MG63 (cell line): ENCODE data around the gene LMAN2. TPM values are rescaled to one million over a fixed set of nuclear protein-coding genes. Genes with fewer than 3 reads are reported as not detected.

Experiments used
- DNase-seq: peaks from one replicate; pipeline ENCODE4 v3.0.0-alpha.2; 2020
- H3K27me3 ChIP-seq: fragments of 250-450 bp; sonication (Bioruptor Pico); 2 replicates; pipeline ENCODE4 v1.5.1; 2020; ENCODE audit warnings: mild to moderate bottlenecking, moderate library complexity
- H3K36me3 ChIP-seq: fragments of 250-450 bp; sonication (Bioruptor Pico); 2 replicates; pipeline ENCODE4 v1.5.1; 2020; ENCODE audit warnings: mild to moderate bottlenecking, moderate library complexity
- H3K4me3 ChIP-seq: fragments of 250-450 bp; sonication (Bioruptor Pico); 2 replicates; pipeline ENCODE4 v1.5.1; 2020; ENCODE audit warnings: mild to moderate bottlenecking, moderate library complexity
- H3K9me3 ChIP-seq: fragments of 250-450 bp; sonication (Bioruptor Pico); 2 replicates; pipeline ENCODE4 v1.5.1; 2020; ENCODE audit warnings: mild to moderate bottlenecking, moderate library complexity
- total RNA-seq: library from RNA; depleted of rRNA; stranded (reverse); fragments of >200 nt; shearing (Covaris generic); gene quantifications from 2 replicates; pipeline ENCODE4 v1.2.3, GENCODE V29; 2014; ENCODE audit warnings: low replicate concordance

Gene LMAN2
- total RNA-seq, 1 experiment from 2014 or later: 502 TPM

DNA sequence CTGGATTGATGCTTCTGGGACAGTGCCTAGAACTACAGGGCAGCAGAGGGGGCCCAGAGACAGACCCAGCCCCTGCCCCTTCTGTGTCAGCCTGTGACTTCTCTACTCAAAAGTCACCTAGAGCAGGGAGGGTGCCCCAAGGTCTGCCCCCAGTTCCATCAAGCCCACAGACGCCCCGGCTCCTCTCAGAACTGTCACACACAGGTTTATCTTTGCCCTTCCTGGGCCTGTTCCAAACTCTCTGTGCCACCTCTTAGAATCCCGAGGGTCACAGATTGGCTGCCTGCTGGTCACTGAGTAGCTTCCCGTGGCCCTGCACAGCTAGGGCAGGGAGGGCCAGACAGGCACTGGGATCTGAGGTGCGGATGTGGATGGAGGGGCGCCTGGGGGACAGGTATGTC lies 8.0 kb upstream of the LMAN2 start:
- no peak for DNase-seq
- Histone ChIP-seq H3K27me3 (no peaks in the 10 kb centered on the region; the same call in 1 of the 2 replicates), H3K9me3 (peaks cover 3% of the 10 kb centered on the region; the same call in 1 of the 2 replicates), H3K36me3 (no peaks in the 10 kb centered on the region), H3K4me3 (no peak overlapping the region)

DNA sequence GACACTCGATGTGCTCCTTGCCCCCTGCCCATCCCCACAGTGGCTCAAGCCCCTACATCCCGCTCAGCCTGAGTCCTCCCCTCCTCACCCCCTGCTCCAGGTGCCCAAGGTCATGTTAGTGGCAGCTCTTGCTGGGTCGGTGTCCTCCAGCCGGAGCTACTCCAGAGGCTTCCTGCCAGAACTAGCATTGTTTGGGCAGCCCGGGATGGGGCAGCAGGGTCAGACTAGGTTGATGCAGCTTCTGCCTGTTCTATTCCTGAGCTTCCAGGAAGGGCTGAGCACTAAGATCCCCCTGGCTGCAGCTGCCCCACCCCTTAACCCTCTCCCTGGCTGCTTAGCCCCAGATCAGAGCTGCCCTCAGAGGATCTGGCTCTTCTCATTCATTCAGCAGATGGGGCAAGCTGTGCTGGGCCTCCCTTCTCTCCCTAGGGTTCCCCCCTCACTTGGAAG lies 6.9 kb upstream of the LMAN2 start:
- H3K9me3 ChIP-seq: peaks cover 3% of the 10 kb centered on the region; the same call in 1 of the 2 replicates
- H3K36me3 ChIP-seq: no peaks in the 10 kb centered on the region
- no peaks in the 10 kb centered on the region; the same call in 1 of the 2 replicates for H3K27me3 ChIP-seq
- no peak for DNase-seq
- no peak overlapping the region for H3K4me3 ChIP-seq

DNA sequence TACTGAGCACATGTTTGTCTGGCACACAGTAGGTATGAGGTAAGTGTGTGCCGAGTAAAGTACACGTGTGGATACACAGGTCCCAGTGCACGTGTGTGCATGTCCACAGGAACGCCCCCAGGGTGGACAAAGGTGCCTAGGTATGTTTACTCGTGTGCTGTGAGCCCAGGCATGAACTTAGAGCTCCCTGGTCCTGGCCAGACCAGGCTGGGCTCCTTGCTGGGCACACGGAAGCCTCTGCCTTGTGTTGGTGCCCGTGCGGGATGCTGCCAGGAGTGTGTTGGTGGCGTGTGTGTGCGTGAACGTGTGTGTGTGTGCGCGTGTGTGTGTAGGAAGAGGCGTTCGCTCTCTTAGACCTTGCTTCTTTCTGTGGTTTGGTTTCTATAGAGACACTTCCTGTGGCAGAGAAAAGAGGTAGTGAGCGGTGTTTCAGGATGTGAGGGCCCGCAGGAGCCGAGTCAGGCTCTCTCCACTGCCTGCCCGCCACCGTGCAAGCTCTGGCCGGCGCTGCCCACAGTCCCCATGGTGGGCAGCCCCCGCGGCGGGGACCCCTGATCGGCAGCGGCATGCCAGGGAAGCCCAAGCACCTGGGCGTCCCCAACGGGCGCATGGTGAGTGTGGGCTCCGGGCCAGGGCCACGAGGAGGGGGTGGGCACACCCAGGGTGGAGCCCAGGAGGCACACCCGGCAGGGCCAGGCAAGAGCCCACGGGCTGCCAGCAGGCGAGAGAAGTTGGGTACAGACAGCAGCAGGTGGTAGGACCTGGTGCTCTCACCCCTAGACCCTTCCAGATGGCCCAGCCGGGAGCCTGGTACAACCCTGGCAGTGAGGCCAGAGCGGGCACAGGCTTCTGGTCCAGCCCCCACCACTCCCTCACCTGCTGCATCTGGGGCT lies 6.2 kb upstream of the LMAN2 start, which contains the start of gene RGS14:
TSS of gene RGS14 (plus strand) at position 466 of the 893 bp plus-strand sequence. CDS start at position 567, 101 bp downstream.
- peaks cover 3% of the 10 kb centered on the region; the same call in 1 of the 2 replicates for H3K9me3 ChIP-seq
- no peaks in the 10 kb centered on the region for H3K36me3 ChIP-seq
- no peaks in the 10 kb centered on the region; the same call in 1 of the 2 replicates for H3K27me3 ChIP-seq
- H3K4me3 ChIP-seq: no peak within 1 kb of the TSS
- DNase-seq: no peak

DNA sequence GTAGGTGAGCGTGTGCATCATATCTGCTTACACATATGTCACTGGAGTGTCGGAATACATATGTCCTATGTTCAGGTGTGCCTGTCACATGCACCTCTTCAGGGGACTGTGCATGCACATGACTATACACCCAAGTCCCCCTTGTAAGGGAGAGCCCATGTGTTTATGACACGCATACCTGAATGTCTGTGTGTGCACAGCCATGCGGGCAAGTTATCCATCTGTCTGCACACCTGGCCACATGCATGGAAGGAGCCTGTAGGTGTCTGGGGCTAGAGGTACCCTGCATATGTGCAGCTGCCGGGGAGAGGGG lies 5.6 kb upstream of the LMAN2 start:
- DNase-seq: no peak
- H3K9me3 ChIP-seq: peaks cover 3% of the 10 kb centered on the region; the same call in 1 of the 2 replicates
- no peaks in the 10 kb centered on the region for H3K36me3 ChIP-seq
- H3K27me3 ChIP-seq: no peaks in the 10 kb centered on the region; the same call in 1 of the 2 replicates
- H3K4me3 ChIP-seq: no peak overlapping the region

DNA sequence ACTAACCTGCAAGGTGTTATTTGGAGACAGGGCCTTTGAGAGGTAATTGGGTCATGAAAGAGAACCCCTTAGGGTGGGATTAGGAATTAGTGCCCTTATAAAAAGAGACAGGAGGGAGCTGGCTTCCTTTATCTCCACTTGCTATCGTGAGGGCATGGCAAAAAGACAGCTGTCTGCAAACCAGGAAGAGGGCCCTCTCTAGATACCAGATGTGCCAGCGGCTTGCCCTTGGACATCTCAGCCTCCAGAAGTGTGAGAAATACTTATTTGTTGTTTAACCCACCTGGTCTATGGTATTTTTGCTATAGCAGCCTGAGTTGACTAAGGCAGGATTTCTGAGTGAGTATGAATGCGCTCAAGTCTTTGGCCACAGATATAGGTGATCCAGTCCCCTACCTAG lies 5.3 kb upstream of the LMAN2 start:
- Histone ChIP-seq H3K4me3 (no peak overlapping the region), H3K36me3 (no peaks in the 10 kb centered on the region), H3K9me3 (peaks cover 3% of the 10 kb centered on the region; the same call in 1 of the 2 replicates), H3K27me3 (no peaks in the 10 kb centered on the region; the same call in 1 of the 2 replicates)
- no peak for DNase-seq

DNA sequence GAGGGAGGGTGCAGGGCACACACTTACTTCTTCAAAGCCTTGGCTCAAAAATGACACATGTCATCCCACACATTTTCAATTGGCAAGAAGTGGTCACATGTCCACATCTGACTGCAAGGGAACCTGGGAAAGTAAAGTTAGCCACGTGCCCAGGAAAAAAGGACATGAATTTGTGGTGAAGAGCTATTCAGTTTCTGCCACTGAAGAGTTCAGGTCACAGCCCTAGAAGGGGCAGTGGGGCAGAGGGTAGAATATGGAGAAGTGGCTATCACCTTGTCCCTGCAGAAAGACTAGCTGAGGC lies 4.3 kb upstream of the LMAN2 start:
- Histone ChIP-seq H3K27me3 (no peaks in the 10 kb centered on the region; the same call in 1 of the 2 replicates), H3K9me3 (peaks cover 3% of the 10 kb centered on the region; the same call in 1 of the 2 replicates), H3K4me3 (no peak overlapping the region), H3K36me3 (peaks cover 3% of the 10 kb centered on the region; the same call in 1 of the 2 replicates)
- no peak for DNase-seq

DNA sequence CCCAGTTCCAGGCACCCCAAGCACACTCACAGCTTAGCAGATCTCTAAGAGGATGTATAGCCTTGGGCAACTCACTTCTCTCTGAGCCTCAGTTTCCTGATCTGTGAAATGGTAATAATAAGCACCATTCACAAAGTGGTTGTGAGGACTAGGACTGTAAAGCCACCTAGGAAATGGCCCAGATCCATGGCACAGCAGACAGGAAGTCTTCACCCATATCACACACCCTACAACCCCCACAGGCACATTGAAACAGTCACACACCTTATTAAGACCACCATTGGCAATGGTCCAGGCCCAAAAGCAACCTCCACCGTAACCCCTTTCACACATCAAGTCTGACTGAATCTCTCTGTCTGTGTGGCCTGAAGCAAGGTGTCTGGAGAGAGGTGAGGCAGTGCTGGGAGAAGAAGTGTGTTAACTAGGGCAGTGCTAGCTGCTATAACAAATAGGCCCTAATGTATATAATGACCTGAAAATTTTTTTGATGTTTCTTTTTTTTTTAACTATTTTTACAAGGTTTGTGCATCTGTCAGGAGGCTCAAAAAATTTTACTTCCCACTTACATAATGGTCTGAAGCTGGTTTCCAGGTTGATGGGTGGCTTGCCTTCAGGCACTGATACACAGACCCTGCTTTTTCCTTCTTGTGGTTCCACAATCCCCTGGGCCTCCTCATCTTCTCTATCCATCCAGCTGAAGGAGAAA lies 3.8 kb upstream of the LMAN2 start:
- DNase-seq: no peak
- Histone ChIP-seq H3K4me3 (no peak overlapping the region), H3K27me3 (no peaks in the 10 kb centered on the region; the same call in 1 of the 2 replicates), H3K36me3 (peaks cover 6% of the 10 kb centered on the region; the same call in 1 of the 2 replicates), H3K9me3 (peaks cover 3% of the 10 kb centered on the region; the same call in 1 of the 2 replicates)

DNA sequence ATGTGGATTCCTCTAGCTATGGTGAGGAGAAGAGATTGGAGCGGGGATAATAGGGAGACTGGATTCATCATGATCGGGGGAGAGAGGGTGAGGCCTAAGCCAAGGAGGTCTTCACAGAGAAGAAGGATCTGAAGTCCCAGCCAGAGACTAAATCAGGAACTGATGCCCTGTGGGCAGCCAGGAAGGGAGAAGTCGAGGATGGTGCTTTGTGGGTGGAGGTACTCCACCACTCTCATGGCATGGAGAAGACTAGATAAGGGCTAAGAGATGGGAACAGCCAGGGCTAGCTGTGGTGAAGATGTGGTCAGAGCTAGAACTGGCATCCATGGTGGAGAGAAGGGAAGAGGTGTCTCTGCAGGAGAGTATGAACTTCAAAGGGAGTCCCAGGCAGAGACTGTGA lies 3.2 kb upstream of the LMAN2 start:
- peaks cover 11% of the 10 kb centered on the region; the same call in 1 of the 2 replicates for H3K36me3 ChIP-seq
- peaks cover 3% of the 10 kb centered on the region; the same call in 1 of the 2 replicates for H3K9me3 ChIP-seq
- H3K27me3 ChIP-seq: no peaks in the 10 kb centered on the region; the same call in 1 of the 2 replicates
- no peak overlapping the region for H3K4me3 ChIP-seq
- DNase-seq: no peak

DNA sequence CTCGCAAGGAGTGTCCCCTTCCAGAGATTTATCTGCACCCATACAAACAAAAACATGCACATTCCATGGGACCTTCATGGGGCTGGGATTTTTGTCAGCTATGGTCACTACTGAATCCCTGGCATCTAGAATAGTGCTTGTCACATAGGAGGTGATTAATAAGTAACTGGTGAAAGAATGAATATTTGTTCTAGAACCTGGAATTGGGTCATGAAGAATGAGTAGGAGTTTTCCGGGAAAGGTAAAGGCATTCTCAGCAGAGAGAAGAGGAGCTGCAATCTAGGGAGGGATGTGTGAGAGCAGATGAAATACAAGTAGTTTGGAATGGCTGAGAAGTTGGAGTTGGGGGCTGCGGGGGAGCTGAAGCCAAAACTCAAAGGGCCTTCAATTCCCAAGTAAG lies 2.8 kb upstream of the LMAN2 start:
- DNase-seq: no peak

DNA sequence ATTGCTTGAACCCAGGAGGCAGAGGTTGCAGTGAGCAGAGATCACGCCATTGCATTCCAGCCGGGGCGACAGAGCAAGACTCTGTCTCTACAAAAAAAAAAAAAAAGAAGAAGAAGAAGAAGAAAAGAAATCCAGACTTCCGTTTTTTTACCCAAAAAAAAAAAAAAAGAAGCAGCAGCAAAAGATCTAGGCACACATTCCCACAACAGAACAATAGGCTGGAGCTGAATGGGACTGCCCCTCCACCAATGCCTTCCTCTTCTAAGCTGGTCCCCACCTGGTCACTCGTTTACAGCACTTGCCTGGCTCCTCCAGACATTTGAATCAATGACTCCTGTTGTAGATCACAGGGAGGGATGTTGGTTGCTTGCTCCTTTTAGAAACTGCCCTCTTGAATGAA lies 1.6 kb upstream of the LMAN2 start:
- no peak overlapping the region for H3K4me3 ChIP-seq
- no peak for DNase-seq
- H3K36me3 ChIP-seq: peaks cover 20% of the 10 kb centered on the region
- H3K9me3 ChIP-seq: peaks cover 3% of the 10 kb centered on the region; the same call in 1 of the 2 replicates
- H3K27me3 ChIP-seq: no peaks in the 10 kb centered on the region; the same call in 1 of the 2 replicates

More for the DNA sequence above, 2.8 kb upstream of the LMAN2 start:
- H3K4me3 ChIP-seq: no peak overlapping the region
- no peaks in the 10 kb centered on the region; the same call in 1 of the 2 replicates for H3K27me3 ChIP-seq
- peaks cover 16% of the 10 kb centered on the region for H3K36me3 ChIP-seq
- peaks cover 3% of the 10 kb centered on the region; the same call in 1 of the 2 replicates for H3K9me3 ChIP-seq

DNA sequence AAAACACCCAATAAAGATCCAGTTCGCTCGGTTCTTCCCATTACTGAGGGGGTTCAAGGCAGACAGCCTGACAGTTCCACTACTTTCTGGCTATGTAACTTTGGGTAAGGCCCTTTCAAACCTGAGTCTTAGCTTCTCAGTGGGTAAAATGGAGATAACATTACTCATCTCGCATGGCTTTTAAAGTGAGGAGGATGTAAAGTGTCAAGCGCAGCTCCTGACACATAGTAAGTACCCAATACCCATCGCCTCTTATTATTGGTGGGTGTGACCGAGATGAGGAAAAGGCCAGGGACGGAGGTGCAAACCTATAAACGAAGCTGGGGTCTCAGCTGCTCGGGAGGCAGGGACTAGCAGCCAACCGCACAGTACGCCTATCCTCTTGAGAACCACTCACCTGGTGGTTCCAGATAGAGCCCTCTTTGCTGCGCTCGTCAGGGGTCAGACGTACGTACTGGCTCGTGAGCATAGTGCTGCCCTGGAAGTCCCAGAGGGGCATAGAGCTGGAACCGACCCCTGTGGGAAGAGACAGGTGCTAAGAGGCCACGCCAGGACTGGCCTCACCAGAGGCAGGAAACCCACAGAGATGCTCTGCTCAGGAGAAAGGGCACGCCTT lies 584 bp downstream of the LMAN2 start:
- Histone ChIP-seq H3K27me3 (no peaks in the 10 kb centered on the region), H3K36me3 (peaks cover 34% of the 10 kb centered on the region), H3K4me3 (peak overlapping the region; percentile 79), H3K9me3 (peaks cover 3% of the 10 kb centered on the region; the same call in 1 of the 2 replicates)
- no peak for DNase-seq

DNA sequence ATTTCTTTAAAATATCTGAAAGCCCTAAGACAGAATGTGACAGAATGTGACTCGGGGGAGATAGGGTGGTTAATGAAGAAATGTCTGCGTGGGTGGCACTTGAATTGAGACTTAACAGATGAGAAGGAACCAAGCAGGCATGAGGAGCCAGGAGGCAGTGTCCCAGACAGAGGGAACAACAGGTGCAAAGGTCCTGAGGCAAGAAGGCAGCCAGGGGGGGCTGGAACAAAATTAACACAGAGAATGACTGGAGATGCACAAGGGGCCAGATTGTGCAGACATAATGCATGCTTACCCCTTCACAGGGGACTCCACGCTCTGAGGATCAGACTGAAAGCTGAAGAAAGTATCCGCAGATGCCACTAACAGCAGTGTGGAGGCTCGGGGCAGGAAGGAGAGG lies 1.7 kb downstream of the LMAN2 start:
- Histone ChIP-seq H3K4me3 (no peak overlapping the region), H3K9me3 (no peaks in the 10 kb centered on the region), H3K27me3 (no peaks in the 10 kb centered on the region), H3K36me3 (peaks cover 37% of the 10 kb centered on the region)
- no peak for DNase-seq

DNA sequence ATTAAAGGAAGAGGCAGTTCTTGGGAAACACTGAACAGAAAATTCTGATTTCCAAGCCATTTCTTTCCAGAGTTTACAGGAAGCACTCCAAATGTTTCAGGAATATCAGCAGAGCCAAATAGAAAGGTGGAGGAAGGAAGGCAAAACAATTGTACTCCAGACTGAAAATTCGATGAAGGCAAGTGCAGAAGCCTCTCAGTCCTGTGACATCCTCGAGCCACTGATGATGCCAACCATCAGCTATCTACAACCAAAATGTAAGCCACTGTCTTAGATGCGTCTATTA lies 2.2 kb downstream of the LMAN2 start:
- H3K27me3 ChIP-seq: no peaks in the 10 kb centered on the region
- no peak overlapping the region for H3K4me3 ChIP-seq
- no peaks in the 10 kb centered on the region for H3K9me3 ChIP-seq
- peaks cover 42% of the 10 kb centered on the region for H3K36me3 ChIP-seq
- DNase-seq: no peak

DNA sequence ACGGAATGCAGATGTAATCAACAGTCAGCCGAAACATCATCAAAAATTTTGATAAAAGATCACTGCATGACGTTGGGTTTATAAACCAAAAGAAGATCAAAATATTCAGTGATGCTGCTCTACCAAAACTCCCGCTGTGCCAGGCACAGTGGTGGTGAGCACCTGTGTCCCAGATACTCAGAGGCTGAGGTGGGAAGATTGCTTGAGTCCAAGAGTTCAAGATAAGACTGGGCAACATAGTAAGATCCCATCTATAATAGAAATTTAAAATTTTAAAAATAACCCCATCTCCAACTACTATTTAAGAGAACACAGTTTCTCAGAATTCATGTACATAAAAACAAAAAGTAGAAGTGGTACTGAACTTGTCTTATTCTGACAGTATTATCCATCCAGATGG lies 3.8 kb downstream of the LMAN2 start:
- H3K36me3 ChIP-seq: peaks cover 55% of the 10 kb centered on the region
- no peaks in the 10 kb centered on the region for H3K9me3 ChIP-seq
- H3K27me3 ChIP-seq: no peaks in the 10 kb centered on the region
- no peak overlapping the region for H3K4me3 ChIP-seq
- no peak for DNase-seq

DNA sequence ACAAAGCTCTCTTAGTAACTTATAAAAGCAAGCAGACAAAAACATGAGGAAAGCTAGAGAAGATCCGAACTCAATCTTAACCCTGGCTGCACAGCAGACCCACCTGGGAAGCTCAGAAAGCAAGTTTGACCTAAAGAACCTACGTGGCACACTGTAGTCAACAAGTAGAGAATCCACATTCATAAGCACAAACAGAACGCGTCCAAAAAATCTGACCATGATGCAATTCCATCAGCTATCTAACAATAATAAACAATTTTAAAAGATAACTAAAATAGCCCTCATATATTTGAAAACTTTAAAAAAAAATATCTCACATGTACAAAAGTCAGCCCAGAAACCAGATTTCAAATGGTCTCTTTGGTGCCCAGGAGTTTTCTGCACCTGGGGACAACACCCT lies 4.6 kb downstream of the LMAN2 start:
- Histone ChIP-seq H3K36me3 (peaks cover 60% of the 10 kb centered on the region), H3K9me3 (no peaks in the 10 kb centered on the region), H3K4me3 (no peak overlapping the region), H3K27me3 (no peaks in the 10 kb centered on the region)
- DNase-seq: no peak

DNA sequence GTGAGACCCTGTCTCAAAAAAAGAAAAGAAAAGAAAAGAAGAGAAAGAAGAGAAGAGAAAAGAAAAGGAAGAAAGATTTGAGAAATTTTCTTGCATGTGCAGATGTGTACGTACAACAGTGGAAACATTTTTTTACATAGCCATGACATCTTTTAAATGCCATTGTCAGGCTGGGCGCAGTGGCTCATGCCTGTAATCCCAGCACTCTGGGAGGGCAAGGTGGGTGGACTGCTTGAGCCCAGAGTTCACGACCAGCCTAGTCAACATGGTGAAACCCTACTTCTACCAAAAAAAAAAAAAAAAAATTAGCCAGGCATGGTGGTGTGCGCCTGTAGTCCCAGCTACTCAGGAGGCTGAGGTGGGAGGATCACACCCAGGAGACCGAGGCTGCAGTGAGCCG lies 6.6 kb downstream of the LMAN2 start:
- Histone ChIP-seq H3K4me3 (no peak overlapping the region), H3K36me3 (peaks cover 66% of the 10 kb centered on the region), H3K9me3 (no peaks in the 10 kb centered on the region), H3K27me3 (no peaks in the 10 kb centered on the region)
- DNase-seq: no peak

DNA sequence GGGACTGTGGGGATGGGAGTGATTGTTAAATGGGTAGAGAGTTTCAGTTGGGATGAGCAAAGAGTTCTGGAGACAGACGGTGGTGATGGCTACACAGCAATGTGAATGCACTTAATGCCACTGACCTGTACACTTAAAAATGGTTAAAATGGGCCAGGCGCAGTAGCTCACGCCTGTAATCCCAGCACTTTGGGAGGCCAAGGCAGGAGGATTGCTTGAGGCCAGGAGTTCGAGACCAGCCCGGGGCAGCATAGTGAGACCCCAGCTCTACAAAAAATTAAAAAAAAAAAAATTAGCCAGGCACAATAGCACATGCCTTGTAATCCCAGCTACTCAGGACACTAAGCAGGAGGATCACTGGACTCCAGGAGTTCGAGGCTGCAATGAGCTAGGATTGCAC lies 7.7 kb downstream of the LMAN2 start:
- Histone ChIP-seq H3K4me3 (no peak overlapping the region), H3K9me3 (no peaks in the 10 kb centered on the region), H3K27me3 (no peaks in the 10 kb centered on the region), H3K36me3 (peaks cover 66% of the 10 kb centered on the region)
- DNase-seq: no peak
